Fibroblast of lung (primary cell): ENCODE results near the gene CPN2.

Source experiments
- CTCF ChIP-seq, 2 donors: IDR thresholded peaks in 1 of 2; conservative IDR thresholded peaks in 1 of 2; 1 replicate in 1 of 2; 2 replicates in 1 of 2; pipeline ENCODE4 v1.5.1; 2011 to 2012; ENCODE audit warnings: low read length in 2 of 2, control low read depth in 1 of 2, inconsistent platforms in 1 of 2, low read depth in 1 of 2, mild to moderate bottlenecking in 1 of 2
- EZH2 ChIP-seq: IDR thresholded peaks from 2 replicates; pipeline ENCODE4 v1.5.1; 2012; ENCODE audit warnings: low read length, control low read depth, mild to moderate bottlenecking; ENCODE audit errors: missing control alignments

GRCh38 chr3:194320744-194321243, 30.3 kb downstream of the CPN2 start:
- TF ChIP-seq CTCF (conservative IDR thresholded peaks at IDR 0.05 in 1 of 2, IDR thresholded peaks at IDR 0.05 in 1 of 2; ENCODE audit: low read depth in 1 of 2, low read length in 2 of 2) (no peak), EZH2 (no peak)
